CD14-positive monocyte (primary cell): ENCODE measurements around the gene ASCC1. TPM values are rescaled to one million over a fixed set of nuclear protein-coding genes. Genes with fewer than 3 reads are reported as not detected.

Source experiments
- DNase-seq, 3 donors: peaks; one replicate each; pipeline ENCODE4 v3.0.0-alpha.2; 2011 to 2022
- H2AFZ ChIP-seq: 2 replicates; pipeline ENCODE4 v1.6.0; 2012; ENCODE audit warnings: mild to moderate bottlenecking, low read depth, low read length, inconsistent platforms; ENCODE audit not compliant: insufficient read depth, poor library complexity, severe bottlenecking
- H3K27ac ChIP-seq, 2 donors: 1 replicate in 1 of 2; 2 replicates in 1 of 2; pipeline ENCODE4 v1.5.1; 2012 to 2013; ENCODE audit warnings: low read length in 2 of 2, control low read depth in 1 of 2, inconsistent platforms in 1 of 2, low read depth in 1 of 2, mild to moderate bottlenecking in 1 of 2
- H3K27me3 ChIP-seq, 2 donors: one replicate each; pipeline versions ENCODE4 v1.6.0 to v1.6.1; 2011 to 2013; ENCODE audit warnings: low read length in 2 of 2; ENCODE audit not compliant: control insufficient read depth in 2 of 2, insufficient read depth in 2 of 2
- H3K36me3 ChIP-seq, 2 donors: replicated peaks in 1 of 2; 1 replicate in 1 of 2; 2 replicates in 1 of 2; pipeline versions ENCODE4 v1.5.1 to v1.6.1; 2012 to 2013; ENCODE audit warnings: low read length in 2 of 2, control low read depth in 1 of 2, inconsistent platforms in 1 of 2, mild to moderate bottlenecking in 1 of 2; ENCODE audit not compliant: insufficient read depth in 2 of 2, control insufficient read depth in 1 of 2
- H3K4me1 ChIP-seq, 2 donors: 1 replicate in 1 of 2; 2 replicates in 1 of 2; pipeline versions ENCODE4 v1.5.1 to v1.6.1; 2012 to 2013; ENCODE audit warnings: low read length in 2 of 2, control low read depth in 1 of 2, inconsistent platforms in 1 of 2, mild to moderate bottlenecking in 1 of 2, moderate library complexity in 1 of 2; ENCODE audit not compliant: insufficient read depth in 2 of 2, control insufficient read depth in 1 of 2
- H3K4me2 ChIP-seq: replicated peaks from 2 replicates; pipeline ENCODE3; 2012; ENCODE audit warnings: low read length, moderate library complexity, mild to moderate bottlenecking; ENCODE audit not compliant: poor library complexity, severe bottlenecking; ENCODE audit errors: extremely low read depth
- H3K4me3 ChIP-seq, 3 experiments: fragments of 200-600 bp in 1 of 3; sonication (generic) in 1 of 3; replicated peaks in 1 of 3; 1 replicate in 2 of 3; 2 replicates in 1 of 3; pipeline ENCODE4 v1.5.1; 2011 to 2013; ENCODE audit warnings: low read length in 3 of 3, mild to moderate bottlenecking in 3 of 3, control low read depth in 2 of 3, low read depth in 2 of 3, inconsistent platforms in 1 of 3, moderate library complexity in 1 of 3
- H3K79me2 ChIP-seq: 2 replicates; pipeline ENCODE4 v1.6.0; 2012; ENCODE audit warnings: mild to moderate bottlenecking, control low read depth, inconsistent platforms, low read length, moderate library complexity; ENCODE audit not compliant: insufficient read depth
- H3K9ac ChIP-seq: 2 replicates; pipeline ENCODE4 v1.6.0; 2017; ENCODE audit warnings: low read length, mild to moderate bottlenecking; ENCODE audit not compliant: insufficient read depth, poor library complexity, severe bottlenecking
- H3K9me3 ChIP-seq, 2 donors: replicated peaks in 1 of 2; 1 replicate in 1 of 2; 2 replicates in 1 of 2; pipeline versions ENCODE4 v1.5.1 to v1.6.1; 2012 to 2013; ENCODE audit warnings: low read length in 2 of 2, control low read depth in 1 of 2; ENCODE audit not compliant: control insufficient read depth in 1 of 2, insufficient read depth in 1 of 2
- H4K20me1 ChIP-seq: 2 replicates; pipeline ENCODE4 v1.6.0; 2012; ENCODE audit warnings: mild to moderate bottlenecking, low read length, control low read depth, moderate library complexity; ENCODE audit not compliant: insufficient read depth
- H3K27ac Mint-ChIP-seq, 7 donors: one replicate each; pipeline ENCODE4 v1.8.0; 2020; ENCODE audit warnings: mild to moderate bottlenecking in 7 of 7, mixed read lengths in 7 of 7, moderate library complexity in 6 of 7, inconsistent platforms in 2 of 7
- H3K27me3 Mint-ChIP-seq, 3 donors: one replicate each; pipeline ENCODE4 v1.8.0; 2021 to 2022; ENCODE audit warnings: low read depth in 3 of 3, mild to moderate bottlenecking in 3 of 3, mixed read lengths in 3 of 3, moderate library complexity in 3 of 3, inconsistent platforms in 1 of 3
- H3K36me3 Mint-ChIP-seq, 2 donors: one replicate each; pipeline ENCODE4 v1.8.0; 2020; ENCODE audit warnings: mixed read lengths in 2 of 2, inconsistent platforms in 1 of 2, mild to moderate bottlenecking in 1 of 2
- H3K4me1 Mint-ChIP-seq: one replicate; pipeline ENCODE4 v1.8.0; 2020; ENCODE audit warnings: mild to moderate bottlenecking, mixed read lengths
- H3K4me3 Mint-ChIP-seq, 2 donors: one replicate each; pipeline ENCODE4 v1.8.0; 2020; ENCODE audit warnings: mild to moderate bottlenecking in 2 of 2, mixed read lengths in 2 of 2, moderate library complexity in 1 of 2
- H3K9me3 Mint-ChIP-seq, 7 donors: one replicate each; pipeline ENCODE4 v1.8.0; 2020 to 2022; ENCODE audit warnings: mixed read lengths in 7 of 7, mild to moderate bottlenecking in 6 of 7, moderate library complexity in 6 of 7, inconsistent platforms in 2 of 7
- WGBS: methylation state at CpG from one replicate; pipeline ENCODE4 v1.1.5; 2013; ENCODE audit warnings: missing lambda C conversion rate; ENCODE audit not compliant: insufficient coverage; 5-methylcytosine and 5-hydroxymethylcytosine counted together
- intact Hi-C, 2 donors: fragments of 100-400 bp; cut with micrococcal nuclease; formaldehyde crosslinking; loops; one replicate each; pipeline versions ENCODE4 v1.15.0 to v1.15.1; 2023
- polyA plus RNA-seq, 3 donors: library from polyadenylated mRNA; depleted of rRNA in 1 of 3; unstranded in 2 of 3; stranded (reverse) in 1 of 3; fragments of 300-500 nt in 2 of 3; fragments of >200 nt in 1 of 3; fragmentation: Illumina TruSeq in 2 of 3; gene quantifications; 1 replicate in 2 of 3; 2 replicates in 1 of 3; pipeline ENCODE4 v1.2.3, GENCODE V29; 2012 to 2021
- TF ChIP-seq, protein P1 (sequence below): fragments of 200-600 bp; IDR thresholded peaks from one replicate; pipeline ENCODE4 v1.8.0; 2022; ENCODE audit warnings: antibody characterized with exemption, mild to moderate bottlenecking

ASCC1 gene
- polyA plus RNA-seq, 3 donors, result 8.2 to 20.9 (median 17.9) TPM

DNA sequence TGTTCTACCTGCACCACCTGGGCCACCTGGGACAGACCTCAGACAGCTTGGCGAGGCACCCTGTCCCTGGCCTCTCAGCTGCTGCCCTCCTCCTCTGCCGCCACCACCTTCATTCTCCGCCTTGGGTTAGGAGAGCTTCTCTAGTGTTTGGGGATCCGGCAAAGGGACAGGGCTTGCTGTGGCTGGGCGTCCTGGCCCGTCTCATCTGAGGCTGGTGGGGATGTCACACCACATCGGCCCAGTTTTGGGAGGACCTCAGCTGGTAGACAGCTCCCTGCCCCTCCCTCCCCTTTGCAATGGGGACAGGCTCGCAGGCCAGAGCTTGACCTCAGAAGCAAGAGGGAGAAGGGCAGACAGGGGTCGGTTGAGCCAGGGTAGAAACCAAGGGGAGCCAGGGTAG lies 154.1 kb downstream of the ASCC1 start:
- no peaks in the 10 kb centered on the region for H3K79me2 ChIP-seq
- H3K4me1 ChIP-seq, result no peaks in the 10 kb centered on the region
- no peak overlapping the region for H3K4me2 ChIP-seq
- H3K9ac ChIP-seq, result no peak overlapping the region
- no peaks in the 10 kb centered on the region for H3K27me3 ChIP-seq
- Mint-ChIP-seq H3K4me3 (peak overlapping the region in 1 of 2 donors; percentile 52), H3K4me1 (no peaks in the 10 kb centered on the region), H3K27me3 (peaks cover 1 to 10% (median 3%) of the 10 kb centered on the region in 3 donors), H3K36me3 (no peaks in the 10 kb centered on the region), H3K27ac (no peak overlapping the region), H3K9me3 (no peaks in the 10 kb centered on the region)
- H3K36me3 ChIP-seq, result no peaks in the 10 kb centered on the region
- no peaks in the 10 kb centered on the region for H4K20me1 ChIP-seq
- intact Hi-C loops, result no loop called here
- DNase-seq, result no peak
- no peaks in the 10 kb centered on the region for H3K9me3 ChIP-seq
- TF ChIP-seq, protein P1, sequence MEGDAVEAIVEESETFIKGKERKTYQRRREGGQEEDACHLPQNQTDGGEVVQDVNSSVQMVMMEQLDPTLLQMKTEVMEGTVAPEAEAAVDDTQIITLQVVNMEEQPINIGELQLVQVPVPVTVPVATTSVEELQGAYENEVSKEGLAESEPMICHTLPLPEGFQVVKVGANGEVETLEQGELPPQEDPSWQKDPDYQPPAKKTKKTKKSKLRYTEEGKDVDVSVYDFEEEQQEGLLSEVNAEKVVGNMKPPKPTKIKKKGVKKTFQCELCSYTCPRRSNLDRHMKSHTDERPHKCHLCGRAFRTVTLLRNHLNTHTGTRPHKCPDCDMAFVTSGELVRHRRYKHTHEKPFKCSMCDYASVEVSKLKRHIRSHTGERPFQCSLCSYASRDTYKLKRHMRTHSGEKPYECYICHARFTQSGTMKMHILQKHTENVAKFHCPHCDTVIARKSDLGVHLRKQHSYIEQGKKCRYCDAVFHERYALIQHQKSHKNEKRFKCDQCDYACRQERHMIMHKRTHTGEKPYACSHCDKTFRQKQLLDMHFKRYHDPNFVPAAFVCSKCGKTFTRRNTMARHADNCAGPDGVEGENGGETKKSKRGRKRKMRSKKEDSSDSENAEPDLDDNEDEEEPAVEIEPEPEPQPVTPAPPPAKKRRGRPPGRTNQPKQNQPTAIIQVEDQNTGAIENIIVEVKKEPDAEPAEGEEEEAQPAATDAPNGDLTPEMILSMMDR, result no peak
- no peak overlapping the region for H2AFZ ChIP-seq
- WGBS, result 47% methylated on average over 2 of the region's 9 CpGs
- no peak overlapping the region for H3K27ac ChIP-seq
- no peak overlapping the region for H3K4me3 ChIP-seq

DNA sequence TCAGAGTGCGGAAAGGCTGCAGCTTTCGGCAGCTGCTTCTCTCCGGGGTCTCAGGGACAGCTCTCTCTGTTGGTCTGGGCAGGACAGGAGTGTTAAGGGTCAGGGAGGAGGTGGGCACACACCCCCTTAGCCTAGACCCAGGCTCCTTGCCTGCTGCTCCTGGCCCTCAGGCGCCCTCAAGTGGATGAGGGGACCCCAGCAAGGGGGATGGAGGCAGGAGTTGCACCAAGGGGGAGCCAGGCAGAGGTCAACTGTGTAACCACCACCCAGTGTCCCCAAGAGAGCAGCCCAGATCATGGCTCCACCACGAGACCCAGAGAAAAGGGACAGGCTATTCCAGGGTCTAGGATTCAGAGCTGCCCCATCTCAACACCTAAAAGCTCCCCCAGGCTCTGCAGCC lies 154.6 kb downstream of the ASCC1 start:
- H3K36me3 ChIP-seq, result no peaks in the 10 kb centered on the region
- H4K20me1 ChIP-seq, result no peaks in the 10 kb centered on the region
- H3K9ac ChIP-seq, result no peak overlapping the region
- no peak for DNase-seq
- Mint-ChIP-seq H3K9me3 (no peaks in the 10 kb centered on the region), H3K27me3 (peaks cover 1 to 10% (median 3%) of the 10 kb centered on the region in 3 donors), H3K36me3 (no peaks in the 10 kb centered on the region), H3K4me3 (no peak overlapping the region), H3K4me1 (no peaks in the 10 kb centered on the region), H3K27ac (no peak overlapping the region)
- H3K27ac ChIP-seq, result no peak overlapping the region
- no peaks in the 10 kb centered on the region for H3K9me3 ChIP-seq
- intact Hi-C loops, result no loop called here
- no peak overlapping the region for H3K4me2 ChIP-seq
- no peak overlapping the region for H2AFZ ChIP-seq
- H3K79me2 ChIP-seq, result no peaks in the 10 kb centered on the region
- no peaks in the 10 kb centered on the region for H3K4me1 ChIP-seq
- WGBS, result 69% methylated on average over 2 of the region's 5 CpGs
- H3K27me3 ChIP-seq, result no peaks in the 10 kb centered on the region
- TF ChIP-seq, protein P1, result no peak
- H3K4me3 ChIP-seq, result no peak overlapping the region
